ENCODE measurements around the gene MNX1.

The MNX1 gene

DNA sequence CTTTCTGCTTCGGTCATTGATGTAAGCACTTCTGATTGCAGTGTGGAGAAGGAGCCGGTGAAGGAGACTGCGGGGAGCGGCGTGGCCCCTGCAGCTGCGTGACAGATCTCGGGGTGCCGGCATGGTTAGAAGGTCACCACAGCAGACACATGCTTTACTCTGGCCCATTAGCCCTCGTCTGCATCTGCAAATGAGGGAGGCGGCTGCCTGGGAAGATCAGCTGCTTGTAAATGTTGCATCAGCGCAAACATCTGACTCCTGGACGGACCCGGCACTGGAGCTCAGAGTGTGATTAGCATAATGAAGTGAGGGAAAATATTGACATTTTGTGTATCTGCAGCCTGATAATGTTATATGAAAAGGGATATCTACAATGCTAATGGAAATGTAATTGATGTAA, 30.5 kb upstream of the MNX1 start:
- no peak for DNase-seq (ENCODE audit: extremely low read depth, low read depth)
- TF ChIP-seq, protein P1, sequence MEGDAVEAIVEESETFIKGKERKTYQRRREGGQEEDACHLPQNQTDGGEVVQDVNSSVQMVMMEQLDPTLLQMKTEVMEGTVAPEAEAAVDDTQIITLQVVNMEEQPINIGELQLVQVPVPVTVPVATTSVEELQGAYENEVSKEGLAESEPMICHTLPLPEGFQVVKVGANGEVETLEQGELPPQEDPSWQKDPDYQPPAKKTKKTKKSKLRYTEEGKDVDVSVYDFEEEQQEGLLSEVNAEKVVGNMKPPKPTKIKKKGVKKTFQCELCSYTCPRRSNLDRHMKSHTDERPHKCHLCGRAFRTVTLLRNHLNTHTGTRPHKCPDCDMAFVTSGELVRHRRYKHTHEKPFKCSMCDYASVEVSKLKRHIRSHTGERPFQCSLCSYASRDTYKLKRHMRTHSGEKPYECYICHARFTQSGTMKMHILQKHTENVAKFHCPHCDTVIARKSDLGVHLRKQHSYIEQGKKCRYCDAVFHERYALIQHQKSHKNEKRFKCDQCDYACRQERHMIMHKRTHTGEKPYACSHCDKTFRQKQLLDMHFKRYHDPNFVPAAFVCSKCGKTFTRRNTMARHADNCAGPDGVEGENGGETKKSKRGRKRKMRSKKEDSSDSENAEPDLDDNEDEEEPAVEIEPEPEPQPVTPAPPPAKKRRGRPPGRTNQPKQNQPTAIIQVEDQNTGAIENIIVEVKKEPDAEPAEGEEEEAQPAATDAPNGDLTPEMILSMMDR (IDR thresholded peaks at IDR 0.05; ENCODE audit: low read depth, low read length): no peak

DNA sequence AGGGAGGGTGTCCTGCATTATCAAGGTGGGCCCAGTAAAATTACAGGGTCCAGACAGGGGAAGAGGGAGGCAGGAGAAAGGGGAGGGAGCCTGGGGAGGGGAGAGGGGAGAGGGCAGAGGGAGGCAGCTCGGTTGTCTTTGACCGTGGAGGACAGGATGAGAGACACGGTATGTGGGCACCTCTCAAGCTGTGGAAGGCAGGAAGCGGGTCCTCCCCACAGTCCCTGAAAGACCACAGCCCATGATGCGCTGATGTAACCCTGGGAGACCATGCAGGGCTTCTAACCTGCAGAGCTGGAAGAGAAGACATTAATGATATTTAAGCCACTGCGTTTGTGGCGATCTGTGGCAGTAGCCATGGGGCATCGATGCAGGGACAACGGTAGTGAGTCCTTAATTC, 27.2 kb upstream of the MNX1 start:
- TF ChIP-seq, protein P1 (IDR thresholded peaks at IDR 0.05; ENCODE audit: low read depth, low read length): no peak
- DNase-seq (ENCODE audit: extremely low read depth, low read depth): no peak

DNA sequence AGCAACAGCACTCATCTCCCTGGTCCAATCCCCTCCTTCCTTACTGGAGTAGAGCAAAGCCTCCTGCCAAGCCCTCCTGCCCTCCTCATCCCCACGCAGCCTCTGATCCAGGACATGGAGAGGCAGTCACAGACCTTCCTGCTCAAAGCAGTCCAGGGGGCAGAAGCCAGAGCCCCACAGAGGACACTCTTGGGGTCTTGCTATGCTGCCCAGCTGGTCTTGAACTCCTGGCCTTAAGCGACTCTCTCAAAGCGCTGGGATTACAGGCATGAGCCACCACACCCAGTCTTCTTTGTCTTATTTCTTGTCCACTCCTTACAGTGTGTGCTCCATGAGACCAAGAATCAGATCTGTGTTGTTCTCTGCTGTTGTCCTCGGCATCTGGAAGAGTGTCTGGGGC, 26.6 kb upstream of the MNX1 start:
- no peak for DNase-seq (ENCODE audit: extremely low read depth, low read depth)

DNA sequence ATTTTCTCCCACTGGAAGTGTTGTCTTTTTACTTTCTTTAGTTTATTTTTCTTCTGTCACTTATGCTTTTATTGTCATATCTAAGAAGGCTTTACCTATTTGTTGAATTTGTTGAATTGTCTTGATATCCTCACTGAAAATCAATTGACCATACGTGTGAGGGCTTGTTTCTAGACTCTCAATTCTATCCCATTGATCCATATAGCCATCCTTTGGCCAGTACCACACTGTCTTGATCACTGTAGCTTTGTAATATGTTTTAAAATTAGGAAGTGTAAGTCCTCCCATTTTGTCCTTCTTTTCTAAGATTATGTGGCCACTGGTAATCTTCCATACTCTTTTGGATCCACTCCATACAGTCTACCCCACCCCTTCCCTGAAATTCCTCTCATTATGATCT, 25.5 kb upstream of the MNX1 start:
- no peak for DNase-seq (ENCODE audit: extremely low read depth, low read depth)
- TF ChIP-seq, protein P1 (IDR thresholded peaks at IDR 0.05; ENCODE audit: low read depth, low read length): no peak

More for the DNA sequence above, 26.6 kb upstream of the MNX1 start:
- TF ChIP-seq, protein P1 (IDR thresholded peaks at IDR 0.05; ENCODE audit: low read depth, low read length): no peak

- TF ChIP-seq, protein P1 (IDR thresholded peaks at IDR 0.05; ENCODE audit: low read depth, low read length): no peak
- no peak for DNase-seq (ENCODE audit: extremely low read depth, low read depth)
Measured at GRCh38 chr7:157035302-157035701, 24.8 kb upstream of the MNX1 start.

GRCh38 chr7:157033483-157034473, 23.3 kb upstream of the MNX1 start:
- TF ChIP-seq, protein P1 (IDR thresholded peaks at IDR 0.05; ENCODE audit: low read depth, low read length): no peak
- no peak for DNase-seq (ENCODE audit: extremely low read depth, low read depth)

Measured in AG09319 (cell line).